ENCODE results near the gene FANCD2.

DNA sequence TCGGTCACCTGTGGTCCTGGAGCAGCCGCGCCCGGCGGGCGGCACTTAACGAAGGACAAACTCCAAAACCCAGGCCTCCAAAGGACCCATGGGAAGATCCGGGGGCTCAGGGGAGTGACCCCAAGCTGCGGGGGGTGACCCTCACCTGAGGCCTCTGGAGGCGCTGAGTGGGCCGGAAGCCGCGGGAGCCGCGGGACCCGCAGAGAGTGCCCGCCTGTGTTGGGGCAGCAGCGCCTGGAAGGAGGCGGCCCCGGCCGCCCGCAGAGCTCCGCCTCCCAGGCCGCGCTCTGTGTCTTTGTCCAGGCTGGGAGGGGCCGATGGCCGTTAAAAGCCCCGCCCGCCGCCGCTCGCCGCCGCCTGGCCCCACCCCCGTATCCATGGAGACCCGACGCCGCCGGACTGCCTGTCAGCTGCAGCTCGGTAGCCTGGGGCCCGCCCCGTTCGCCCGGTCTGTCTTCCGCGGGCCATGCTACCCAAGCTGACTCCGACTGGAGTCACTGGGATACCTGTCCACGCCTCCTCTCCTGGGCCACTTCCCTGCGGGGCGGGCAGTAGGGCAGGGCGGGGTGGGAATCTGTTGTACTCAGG, 15.3 kb upstream of the FANCD2 start:
- no peak for TF ChIP-seq ZNF792 (tag by site-specific recombination; IDR thresholded peaks at IDR 0.05)
- TF ChIP-seq, protein P1, sequence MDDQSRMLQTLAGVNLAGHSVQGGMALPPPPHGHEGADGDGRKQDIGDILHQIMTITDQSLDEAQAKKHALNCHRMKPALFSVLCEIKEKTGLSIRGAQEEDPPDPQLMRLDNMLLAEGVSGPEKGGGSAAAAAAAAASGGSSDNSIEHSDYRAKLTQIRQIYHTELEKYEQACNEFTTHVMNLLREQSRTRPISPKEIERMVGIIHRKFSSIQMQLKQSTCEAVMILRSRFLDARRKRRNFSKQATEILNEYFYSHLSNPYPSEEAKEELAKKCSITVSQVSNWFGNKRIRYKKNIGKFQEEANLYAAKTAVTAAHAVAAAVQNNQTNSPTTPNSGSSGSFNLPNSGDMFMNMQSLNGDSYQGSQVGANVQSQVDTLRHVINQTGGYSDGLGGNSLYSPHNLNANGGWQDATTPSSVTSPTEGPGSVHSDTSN (CRISPR knock-in tag; IDR thresholded peaks at IDR 0.05): no peak
- no peak for TF ChIP-seq ZNF555 (tag by site-specific recombination; conservative IDR thresholded peaks at IDR 0.05)
- TF ChIP-seq, protein P2, sequence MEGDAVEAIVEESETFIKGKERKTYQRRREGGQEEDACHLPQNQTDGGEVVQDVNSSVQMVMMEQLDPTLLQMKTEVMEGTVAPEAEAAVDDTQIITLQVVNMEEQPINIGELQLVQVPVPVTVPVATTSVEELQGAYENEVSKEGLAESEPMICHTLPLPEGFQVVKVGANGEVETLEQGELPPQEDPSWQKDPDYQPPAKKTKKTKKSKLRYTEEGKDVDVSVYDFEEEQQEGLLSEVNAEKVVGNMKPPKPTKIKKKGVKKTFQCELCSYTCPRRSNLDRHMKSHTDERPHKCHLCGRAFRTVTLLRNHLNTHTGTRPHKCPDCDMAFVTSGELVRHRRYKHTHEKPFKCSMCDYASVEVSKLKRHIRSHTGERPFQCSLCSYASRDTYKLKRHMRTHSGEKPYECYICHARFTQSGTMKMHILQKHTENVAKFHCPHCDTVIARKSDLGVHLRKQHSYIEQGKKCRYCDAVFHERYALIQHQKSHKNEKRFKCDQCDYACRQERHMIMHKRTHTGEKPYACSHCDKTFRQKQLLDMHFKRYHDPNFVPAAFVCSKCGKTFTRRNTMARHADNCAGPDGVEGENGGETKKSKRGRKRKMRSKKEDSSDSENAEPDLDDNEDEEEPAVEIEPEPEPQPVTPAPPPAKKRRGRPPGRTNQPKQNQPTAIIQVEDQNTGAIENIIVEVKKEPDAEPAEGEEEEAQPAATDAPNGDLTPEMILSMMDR (tag by site-specific recombination; IDR thresholded peaks at IDR 0.05): no peak
- TF ChIP-seq ZNF121 (tag by site-specific recombination; IDR thresholded peaks at IDR 0.05): no peak
- peak; percentile 76 for TF ChIP-seq ZNF335 (tag by site-specific recombination; conservative IDR thresholded peaks at IDR 0.05)
